ENCODE measurements around the gene CETN1. TPM values are rescaled to one million over a fixed set of nuclear protein-coding genes. Genes with fewer than 3 reads are reported as not detected.

CETN1 gene
- total RNA-seq, 2 experiments from 2014 or later = not detected

Other genes starting within 250 kb of the CETN1 start
- not detected for gene COLEC12, start 79.7 kb upstream of the CETN1 start, total RNA-seq
- not detected for gene CLUL1, start 16.6 kb downstream of the CETN1 start, total RNA-seq
- 100 to 1,000 TPM; 502 to 505 TPM for gene TYMS, start 77.3 kb downstream of the CETN1 start, total RNA-seq
- 10 to 100 TPM; 66.0 to 74.1 TPM for gene ENOSF1, start 132.2 kb downstream of the CETN1 start, total RNA-seq
- 10 to 100 TPM; 22.6 to 22.8 TPM for gene YES1, start 231.9 kb downstream of the CETN1 start, total RNA-seq

Measured in activated CD8-positive, alpha-beta T cell treated with anti-CD3 and anti-CD28 coated beads, Interleukin-2, amount 10 ng/mL, durations not matched to agents 7 days and 5 days (primary cell).